GM13976 (cell line): ENCODE results near the gene EXOC7.
A peak's percentile ranks its signal among the peaks of the same experiment; 100 is the strongest.

Source experiments
- DNase-seq: peaks from one replicate; pipeline ENCODE4 v3.0.0; 2012; ENCODE audit warnings: low spot score
- CTCF ChIP-seq: IDR thresholded peaks from 2 replicates; pipeline ENCODE4 v1.5.1; 2012; ENCODE audit warnings: borderline replicate concordance, mild to moderate bottlenecking; ENCODE audit not compliant: insufficient read depth; ENCODE audit errors: extremely low read depth, missing control alignments, control extremely low read depth
- in situ Hi-C: fragments of 300-500 bp; cut with MboI; formaldehyde crosslinking; loops from one replicate; pipeline ENCODE4 v1.12.0; 2022; ENCODE audit warnings: low sequenced_read_pairs, mixed read lengths, inconsistent platforms; ENCODE audit not compliant: unreplicated experiment

Gene EXOC7

GRCh38 chr17:76141212-76142038 is 37.8 kb upstream of the EXOC7 start, which contains the start of gene FOXJ1:
FOXJ1 (minus strand) TSS chr17:76141245; CDS start chr17:76140395, 850 bp downstream.
- in situ Hi-C loops: no loop called here
- TF ChIP-seq CTCF: no peak
- DNase-seq: peak; percentile 94

- no peak for DNase-seq
- TF ChIP-seq CTCF: no peak
- in situ Hi-C loops: no loop called here
Observed at GRCh38 chr17:76140661-76141211, 37.1 kb upstream of the EXOC7 start.

- in situ Hi-C loops: no loop called here
- DNase-seq: peak; percentile 63
- no peak for TF ChIP-seq CTCF
Observed at GRCh38 chr17:76139801-76140660, 36.4 kb upstream of the EXOC7 start.

GRCh38 chr17:76138896-76139752 is 35.5 kb upstream of the EXOC7 start:
- no peak for TF ChIP-seq CTCF
- in situ Hi-C loops: no loop called here
- DNase-seq: peak; percentile 26

GRCh38 chr17:76138234-76138895 is 34.8 kb upstream of the EXOC7 start:
- in situ Hi-C loops: no loop called here
- TF ChIP-seq CTCF: no peak
- DNase-seq: peak; percentile 32
